HepG2 (cell line): Measurements from ENCODE around the gene BAIAP2L2. TPM values are rescaled to one million over a fixed set of nuclear protein-coding genes. Genes with fewer than 3 reads are reported as not detected.

Experiments
- ATAC-seq: fragments of 200-7000 bp; cut with Tn5 transposase; 3 replicates; pipeline ENCODE4 v1.9.1; 2020; ENCODE audit warnings: mild to moderate bottlenecking, moderate library complexity
- BruUV-seq: library from RNA; stranded (reverse); fragments of 400-500 nt; replicated peaks from 2 replicates; lab custom pipeline; 2021; lab: Mats Ljungman, UMichigan
- CTCF ChIA-PET: fragments of 300-600 bp; formaldehyde crosslinking; extraction: SDS; loops from one replicate; lab custom pipeline; 2021; ENCODE audit warnings: low total read pairs, inconsistent platforms, low intra/inter-chr PET ratio; lab: Yijun Ruan, JAX
- POLR2A ChIA-PET: fragments of 350-600 bp; sonication (Branson Sonifier 250); formaldehyde crosslinking; loops from one replicate; lab custom pipeline; 2020; ENCODE audit warnings: antibody characterized with exemption, inconsistent platforms; lab: Yijun Ruan, JAX
- DNase-seq: peaks from one replicate; pipeline ENCODE4 v3.0.0-alpha.2; 2015; ENCODE audit warnings: low spot score
- FAIRE-seq: peaks from 3 replicates; lab custom pipeline; 2011; peaks lifted over from hg19 to GRCh38; lab: Jason Lieb, UNC
- H2AFZ ChIP-seq: one replicate; pipeline ENCODE4 v1.6.1; 2011; ENCODE audit warnings: low read length, inconsistent platforms
- H3K27ac ChIP-seq: fragments of 300-600 bp; 3 replicates; pipeline ENCODE4 v1.8.0; 2011; ENCODE audit warnings: mixed run types, mild to moderate bottlenecking, mixed read lengths, low read length, inconsistent platforms; ENCODE audit not compliant: insufficient read depth; ENCODE audit errors: extremely low read length
- H3K27me3 ChIP-seq, 2 experiments: fragments of 200-600 bp in 1 of 2; 2 replicates in 1 of 2; 3 replicates in 1 of 2; pipeline versions ENCODE4 v1.6.0 to v1.8.0; 2011; ENCODE audit warnings: low read length in 2 of 2, mild to moderate bottlenecking in 2 of 2, moderate library complexity in 2 of 2, inconsistent platforms in 1 of 2; ENCODE audit not compliant: insufficient read depth in 2 of 2, control insufficient read depth in 1 of 2
- H3K36me3 ChIP-seq, 2 experiments: fragments of 200-600 bp in 1 of 2; replicated peaks in 1 of 2; 2 replicates in 1 of 2; 3 replicates in 1 of 2; pipeline versions ENCODE4 v1.5.1 to v1.8.0; 2011; ENCODE audit warnings: low read length in 2 of 2, inconsistent platforms in 1 of 2; ENCODE audit not compliant: insufficient read depth in 2 of 2, control insufficient read depth in 1 of 2
- H3K4me1 ChIP-seq: 2 replicates; pipeline ENCODE4 v1.5.1; 2012; ENCODE audit warnings: low read length, inconsistent platforms; ENCODE audit not compliant: insufficient read depth
- H3K4me2 ChIP-seq: 2 replicates; pipeline ENCODE4 v1.6.0; 2011; ENCODE audit warnings: low read depth, low read length, inconsistent platforms
- H3K4me3 ChIP-seq, 3 experiments: fragments of 200-600 bp in 1 of 3; sonication (generic), shearing (Covaris generic) in 1 of 3; replicated peaks in 1 of 3; 2 replicates each; pipeline ENCODE4 v1.5.1; 2011 to 2016; ENCODE audit warnings: low read length in 3 of 3, inconsistent platforms in 2 of 3, low read depth in 2 of 3, mild to moderate bottlenecking in 2 of 3, control low read depth in 1 of 3, mixed read lengths in 1 of 3; ENCODE audit not compliant: insufficient read depth in 1 of 3
- H3K79me2 ChIP-seq: one replicate; pipeline ENCODE4 v1.6.1; 2011; ENCODE audit warnings: low read length, inconsistent platforms; ENCODE audit not compliant: insufficient read depth
- H3K9ac ChIP-seq: 2 replicates; pipeline ENCODE4 v1.6.0; 2011; ENCODE audit warnings: mild to moderate bottlenecking, low read depth, low read length, inconsistent platforms; ENCODE audit not compliant: insufficient read depth
- H3K9me3 ChIP-seq: 2 replicates; pipeline ENCODE4 v1.5.1; 2012; ENCODE audit warnings: mild to moderate bottlenecking, low read length
- H4K20me1 ChIP-seq: 2 replicates; pipeline ENCODE4 v1.6.0; 2011; ENCODE audit warnings: inconsistent platforms, mild to moderate bottlenecking, low read length, moderate library complexity; ENCODE audit not compliant: insufficient read depth
- CAMTA2 ChIP-seq: sonication (generic); formaldehyde crosslinking; IDR thresholded peaks from 2 replicates; pipeline ENCODE4 v1.4.0; 2020; ENCODE audit warnings: mild to moderate bottlenecking, missing genetic modification reagents, borderline replicate concordance
- NR2F6 ChIP-seq, 2 experiments: IDR thresholded peaks; 2 replicates each; pipeline ENCODE4 v1.6.1; 2016; ENCODE audit warnings: antibody characterized with exemption in 1 of 2, mild to moderate bottlenecking in 1 of 2
- WGBS: methylation state at CpG from one replicate; pipeline ENCODE4 v1.1.6; 2017; ENCODE audit warnings: low lambda C conversion rate; 5-methylcytosine and 5-hydroxymethylcytosine counted together
- in situ Hi-C: cut with HindIII; loops from 2 replicates; pipeline ENCODE4 v1.10.0; 2017; ENCODE audit warnings: low pct_unique_long_range_greater_than_20kb; ENCODE audit not compliant: extremely low pct_ligation_motif_present
- intact Hi-C: fragments of 100-400 bp; cut with micrococcal nuclease; formaldehyde crosslinking; loops from one replicate; pipeline ENCODE4 v1.10.0; 2022; ENCODE audit not compliant: unreplicated experiment
- polyA plus RNA-seq, 8 experiments: library from polyadenylated mRNA; depleted of rRNA in 3 of 8; stranded (reverse) in 7 of 8; unstranded in 1 of 8; fragments of >200 nt; fragmentation: Illumina TruSeq in 4 of 8; extraction: Trizol in 4 of 8; gene quantifications; 2 replicates each; pipeline versions ENCODE4 v1.2.1 to v1.2.3, GENCODE V29; 2011 to 2016; ENCODE audit warnings: low read depth in 4 of 8, missing spikeins in 1 of 8, mixed read lengths in 1 of 8; ENCODE audit not compliant: insufficient read depth in 1 of 8
- total RNA-seq, 5 experiments: library from RNA; depleted of rRNA; stranded (reverse); fragments of >200 nt; fragmentation: Illumina TruSeq; extraction: Trizol; gene quantifications; 2 replicates each; pipeline ENCODE4 v1.2.3, GENCODE V29; 2016; ENCODE audit warnings: low read depth in 1 of 5
- TF ChIP-seq, protein P1 (sequence below): sonication (generic); formaldehyde crosslinking; IDR thresholded peaks from 2 replicates; pipeline ENCODE4 v1.8.0; 2022; ENCODE audit warnings: missing genetic modification reagents, mild to moderate bottlenecking, moderate library complexity, borderline replicate concordance
- TF ChIP-seq, protein P2 (sequence below): sonication (generic); formaldehyde crosslinking; IDR thresholded peaks from 2 replicates; pipeline ENCODE4 v1.4.0; 2020; ENCODE audit warnings: missing genetic modification reagents

Gene BAIAP2L2
- total and polyA plus RNA-seq, 2 of the 13 experiments (the other 11 are each of a cell fraction or from before 2014, with no cell fraction given), result 4.4 to 7.5 TPM

GRCh38 chr22:38049812-38050619, 60.5 kb downstream of the BAIAP2L2 start:
- ChIA-PET POLR2A (no interaction called here), CTCF (no interaction called here)
- FAIRE-seq, result no peak
- Histone ChIP-seq H3K27ac (no peak overlapping the region), H3K36me3 (no peaks in the 10 kb centered on the region), H3K79me2 (no peaks in the 10 kb centered on the region), H3K27me3 (peaks cover 2 to 34% of the 10 kb centered on the region in 2 experiments; a peak in 4 of 5 replicates), H3K9me3 (no peaks in the 10 kb centered on the region), H4K20me1 (no peaks in the 10 kb centered on the region), H3K4me2 (0 out of 2 replicates have a peak overlapping the region, but pooled peaks have one; percentile 12), H3K9ac (no peak overlapping the region), H3K4me1 (peaks cover 33% of the 10 kb centered on the region), H3K4me3 (no peak overlapping the region)
- no peak for DNase-seq
- no TSS peak for BruUV-seq
- WGBS, result 25% methylated on average over 17 of the region's 20 CpGs
- ATAC-seq, result no peak
- in situ Hi-C loops, result loop anchor here (10.0 kb wide), 2 partner anchors 305 to 465 kb away; no protein-coding TSS in a partner anchor
- intact Hi-C loops, result loop anchor here (5.0 to 10.0 kb wide), 2 partner anchors 215 to 462 kb away; no protein-coding TSS in a partner anchor
- TF ChIP-seq NR2F6 (IDR thresholded peaks at IDR 0.05) (0 out of 2 replicates have a peak, but pooled peaks have one; percentile 15), NR2F6 (CRISPR knock-in tag; IDR thresholded peaks at IDR 0.05) (no peak), CAMTA2 (no peak)
- TF ChIP-seq, all 625 proteins: peak for 1
- no peak overlapping the region for H2AFZ ChIP-seq

- intact Hi-C loops (no loop called here), in situ Hi-C loops (no loop called here)
- Histone ChIP-seq H4K20me1 (no peaks in the 10 kb centered on the region), H3K9me3 (no peaks in the 10 kb centered on the region), H3K9ac (no peak overlapping the region), H3K4me2 (no peak overlapping the region), H3K4me3 (no peak overlapping the region), H3K27ac (no peak overlapping the region), H3K36me3 (no peaks in the 10 kb centered on the region), H3K79me2 (no peaks in the 10 kb centered on the region), H3K27me3 (peaks cover 2 to 46% of the 10 kb centered on the region in 2 experiments; a peak in 4 of 5 replicates), H3K4me1 (peaks cover 16% of the 10 kb centered on the region), H2AFZ (no peak overlapping the region)
- DNase-seq, result no peak
- TF ChIP-seq, protein P1, sequence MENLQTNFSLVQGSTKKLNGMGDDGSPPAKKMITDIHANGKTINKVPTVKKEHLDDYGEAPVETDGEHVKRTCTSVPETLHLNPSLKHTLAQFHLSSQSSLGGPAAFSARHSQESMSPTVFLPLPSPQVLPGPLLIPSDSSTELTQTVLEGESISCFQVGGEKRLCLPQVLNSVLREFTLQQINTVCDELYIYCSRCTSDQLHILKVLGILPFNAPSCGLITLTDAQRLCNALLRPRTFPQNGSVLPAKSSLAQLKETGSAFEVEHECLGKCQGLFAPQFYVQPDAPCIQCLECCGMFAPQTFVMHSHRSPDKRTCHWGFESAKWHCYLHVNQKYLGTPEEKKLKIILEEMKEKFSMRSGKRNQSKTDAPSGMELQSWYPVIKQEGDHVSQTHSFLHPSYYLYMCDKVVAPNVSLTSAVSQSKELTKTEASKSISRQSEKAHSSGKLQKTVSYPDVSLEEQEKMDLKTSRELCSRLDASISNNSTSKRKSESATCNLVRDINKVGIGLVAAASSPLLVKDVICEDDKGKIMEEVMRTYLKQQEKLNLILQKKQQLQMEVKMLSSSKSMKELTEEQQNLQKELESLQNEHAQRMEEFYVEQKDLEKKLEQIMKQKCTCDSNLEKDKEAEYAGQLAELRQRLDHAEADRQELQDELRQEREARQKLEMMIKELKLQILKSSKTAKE (CRISPR knock-in tag), result no peak
- TF ChIP-seq, protein P2, sequence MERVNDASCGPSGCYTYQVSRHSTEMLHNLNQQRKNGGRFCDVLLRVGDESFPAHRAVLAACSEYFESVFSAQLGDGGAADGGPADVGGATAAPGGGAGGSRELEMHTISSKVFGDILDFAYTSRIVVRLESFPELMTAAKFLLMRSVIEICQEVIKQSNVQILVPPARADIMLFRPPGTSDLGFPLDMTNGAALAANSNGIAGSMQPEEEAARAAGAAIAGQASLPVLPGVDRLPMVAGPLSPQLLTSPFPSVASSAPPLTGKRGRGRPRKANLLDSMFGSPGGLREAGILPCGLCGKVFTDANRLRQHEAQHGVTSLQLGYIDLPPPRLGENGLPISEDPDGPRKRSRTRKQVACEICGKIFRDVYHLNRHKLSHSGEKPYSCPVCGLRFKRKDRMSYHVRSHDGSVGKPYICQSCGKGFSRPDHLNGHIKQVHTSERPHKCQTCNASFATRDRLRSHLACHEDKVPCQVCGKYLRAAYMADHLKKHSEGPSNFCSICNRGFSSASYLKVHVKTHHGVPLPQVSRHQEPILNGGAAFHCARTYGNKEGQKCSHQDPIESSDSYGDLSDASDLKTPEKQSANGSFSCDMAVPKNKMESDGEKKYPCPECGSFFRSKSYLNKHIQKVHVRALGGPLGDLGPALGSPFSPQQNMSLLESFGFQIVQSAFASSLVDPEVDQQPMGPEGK (CRISPR knock-in tag), result 0 out of 2 replicates have a peak, but pooled peaks have one; percentile 20
- CTCF ChIA-PET, result no interaction called here
- 33% methylated on average over 7 of the region's 14 CpGs for WGBS
- POLR2A ChIA-PET, result no interaction called here
- no TSS peak for BruUV-seq
- no peak for ATAC-seq
- FAIRE-seq, result no peak
Observed at GRCh38 chr22:38046070-38046748, 64.3 kb downstream of the BAIAP2L2 start.
